Measurements from ENCODE around the gene PCDHGA6.
"Not testable (repeated sequence)": the region's sequence is repeated elsewhere in the genome, so short reads cannot be mapped to it uniquely, and the experiment has no call there.

The PCDHGA6 gene

GRCh38 chr5:141359790-141360426 is 13.8 kb upstream of the PCDHGA6 start, which contains the start of gene PCDHGB2:
PCDHGB2 (plus strand) TSS chr5:141359994; CDS start chr5:141360136, 142 bp downstream.
- DNase-seq (ENCODE audit: low read depth in 2 of 2): no peak

GRCh38 chr5:141360685-141361084 is 13.0 kb upstream of the PCDHGA6 start:
- DNase-seq (ENCODE audit: low read depth in 2 of 2): no peak

- no peak for DNase-seq (ENCODE audit: low read depth in 2 of 2)
Observed at GRCh38 chr5:141362719-141363118, 11.0 kb upstream of the PCDHGA6 start.

GRCh38 chr5:141363952-141364660 is 9.6 kb upstream of the PCDHGA6 start, which contains the start of gene PCDHGA5:
PCDHGA5 (plus strand) TSS chr5:141364162; CDS start chr5:141364331, 169 bp downstream.
- no peak for DNase-seq (ENCODE audit: low read depth in 2 of 2)

DNA sequence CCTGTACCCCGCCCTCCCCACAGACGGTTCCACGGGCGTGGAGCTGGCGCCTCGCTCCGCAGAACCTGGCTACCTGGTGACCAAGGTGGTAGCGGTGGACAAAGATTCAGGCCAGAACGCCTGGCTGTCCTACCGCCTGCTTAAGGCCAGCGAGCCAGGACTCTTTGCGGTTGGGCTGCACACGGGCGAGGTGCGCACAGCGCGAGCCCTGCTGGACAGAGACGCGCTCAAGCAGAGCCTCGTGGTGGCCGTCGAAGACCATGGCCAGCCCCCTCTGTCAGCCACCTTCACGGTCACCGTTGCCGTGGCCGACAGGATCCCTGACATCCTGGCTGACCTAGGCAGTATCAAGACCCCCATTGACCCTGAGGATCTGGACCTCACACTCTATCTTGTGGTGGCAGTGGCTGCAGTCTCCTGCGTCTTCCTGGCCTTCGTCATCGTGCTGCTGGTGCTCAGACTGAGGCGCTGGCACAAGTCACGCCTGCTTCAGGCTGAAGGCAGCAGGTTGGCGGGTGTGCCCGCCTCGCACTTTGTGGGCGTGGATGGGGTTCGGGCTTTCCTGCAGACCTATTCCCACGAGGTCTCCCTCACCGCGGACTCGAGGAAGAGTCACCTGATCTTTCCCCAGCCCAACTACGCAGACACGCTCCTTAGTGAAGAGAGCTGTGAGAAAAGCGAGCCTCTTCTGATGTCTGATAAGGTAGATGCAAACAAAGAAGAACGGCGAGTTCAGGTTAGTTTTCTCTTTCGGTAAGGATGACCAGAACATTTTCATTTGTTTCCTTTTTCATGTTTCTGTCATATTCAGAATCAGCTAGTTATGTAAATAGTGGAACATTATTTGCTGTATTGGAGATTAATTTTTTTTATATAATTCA is 7.4 kb upstream of the PCDHGA6 start:
- DNase-seq (ENCODE audit: low read depth in 2 of 2): no peak

DNA sequence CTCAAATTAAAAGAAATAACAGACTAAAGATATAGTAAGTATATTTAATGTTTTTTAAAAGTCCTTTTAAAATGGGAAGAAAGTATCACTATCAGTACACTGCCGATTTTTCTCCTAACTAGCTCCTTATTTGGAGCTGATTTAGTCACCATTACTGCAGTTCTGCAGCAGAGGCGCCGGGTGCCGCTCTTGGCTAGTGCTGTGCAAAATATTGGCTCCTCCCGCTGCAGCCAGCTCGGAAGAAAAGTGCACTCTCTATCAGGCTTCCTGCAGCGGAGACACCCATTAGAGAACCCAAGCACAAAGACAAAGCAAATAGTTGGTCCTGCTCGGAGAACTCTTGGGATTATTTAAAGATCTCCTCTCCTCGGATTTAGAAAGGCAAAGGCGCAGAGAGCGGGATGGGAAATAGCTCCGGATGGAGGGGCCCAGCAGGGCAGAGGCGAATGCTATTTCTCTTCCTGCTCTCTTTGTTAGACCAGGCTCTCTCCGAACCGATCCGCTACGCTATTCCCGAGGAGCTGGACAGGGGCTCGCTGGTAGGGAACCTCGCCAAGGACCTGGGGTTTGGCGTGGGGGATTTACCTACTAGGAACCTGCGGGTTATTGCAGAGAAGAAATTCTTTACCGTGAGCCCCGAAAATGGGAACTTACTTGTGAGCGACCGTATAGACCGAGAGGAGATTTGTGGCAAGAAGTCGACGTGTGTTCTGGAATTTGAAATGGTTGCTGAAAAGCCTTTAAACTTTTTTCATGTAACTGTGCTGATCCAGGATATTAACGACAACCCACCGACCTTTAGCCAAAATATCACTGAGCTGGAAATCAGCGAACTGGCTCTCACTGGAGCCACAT is 3.5 kb upstream of the PCDHGA6 start, which contains the start of gene PCDHGB3:
TSS of gene PCDHGB3 (plus strand) at position 249 of the 855 bp plus-strand sequence. CDS start at position 402, 153 bp downstream.
- DNase-seq (ENCODE audit: low read depth in 2 of 2): peak in 1 of 2 experiments; percentile 42

DNA sequence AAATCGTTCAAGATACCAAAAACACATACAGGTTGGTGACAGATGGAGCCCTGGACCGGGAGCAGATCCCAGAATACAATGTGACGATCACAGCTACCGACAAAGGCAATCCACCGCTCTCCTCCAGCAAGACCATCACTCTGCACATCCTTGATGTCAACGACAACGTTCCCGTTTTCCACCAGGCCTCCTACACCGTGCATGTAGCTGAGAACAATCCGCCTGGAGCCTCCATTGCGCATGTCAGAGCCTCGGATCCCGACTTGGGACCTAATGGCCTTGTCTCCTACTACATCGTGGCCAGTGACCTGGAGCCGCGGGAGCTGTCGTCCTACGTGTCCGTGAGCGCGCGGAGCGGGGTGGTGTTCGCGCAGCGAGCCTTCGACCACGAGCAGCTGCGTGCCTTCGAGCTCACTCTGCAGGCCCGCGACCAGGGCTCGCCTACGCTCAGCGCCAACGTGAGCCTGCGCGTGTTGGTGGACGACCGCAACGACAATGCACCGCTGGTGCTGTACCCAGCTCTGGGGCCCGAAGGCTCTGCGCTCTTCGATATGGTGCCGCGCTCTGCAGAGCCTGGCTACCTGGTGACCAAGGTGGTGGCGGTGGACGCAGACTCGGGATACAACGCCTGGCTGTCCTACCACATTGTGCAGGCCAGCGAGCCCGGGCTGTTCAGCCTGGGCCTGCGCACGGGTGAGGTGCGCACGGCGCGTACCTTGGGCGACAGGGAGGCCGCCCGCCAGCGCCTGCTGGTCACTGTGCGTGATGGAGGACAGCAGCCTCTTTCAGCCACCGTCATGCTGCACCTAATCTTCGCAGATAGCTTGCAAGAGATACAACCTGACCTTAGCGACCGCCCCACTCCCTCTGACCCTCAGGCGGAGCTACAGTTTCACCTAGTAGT is 1.9 kb upstream of the PCDHGA6 start:
- no peak for DNase-seq (ENCODE audit: low read depth in 2 of 2)

DNA sequence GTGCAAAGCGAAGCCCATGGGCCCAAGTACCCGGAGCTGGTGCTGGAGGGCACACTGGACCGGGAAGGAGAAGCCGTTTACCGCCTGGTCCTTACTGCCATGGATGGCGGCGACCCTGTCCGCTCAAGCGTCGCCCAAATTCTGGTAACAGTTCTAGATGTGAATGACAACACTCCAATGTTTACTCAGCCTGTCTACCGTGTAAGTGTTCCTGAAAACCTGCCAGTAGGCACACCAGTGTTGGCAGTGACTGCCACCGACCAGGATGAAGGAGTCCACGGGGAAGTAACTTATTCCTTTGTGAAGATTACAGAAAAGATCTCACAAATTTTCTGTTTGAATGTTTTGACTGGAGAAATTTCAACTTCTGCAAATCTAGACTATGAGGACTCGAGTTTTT is 936 bp downstream of the PCDHGA6 start:
- DNase-seq (ENCODE audit: low read depth in 2 of 2): no peak

- not testable (repeated sequence) for DNase-seq (ENCODE audit: low read depth in 2 of 2)
Observed at GRCh38 chr5:141375444-141376155, 1.9 kb downstream of the PCDHGA6 start.

DNA sequence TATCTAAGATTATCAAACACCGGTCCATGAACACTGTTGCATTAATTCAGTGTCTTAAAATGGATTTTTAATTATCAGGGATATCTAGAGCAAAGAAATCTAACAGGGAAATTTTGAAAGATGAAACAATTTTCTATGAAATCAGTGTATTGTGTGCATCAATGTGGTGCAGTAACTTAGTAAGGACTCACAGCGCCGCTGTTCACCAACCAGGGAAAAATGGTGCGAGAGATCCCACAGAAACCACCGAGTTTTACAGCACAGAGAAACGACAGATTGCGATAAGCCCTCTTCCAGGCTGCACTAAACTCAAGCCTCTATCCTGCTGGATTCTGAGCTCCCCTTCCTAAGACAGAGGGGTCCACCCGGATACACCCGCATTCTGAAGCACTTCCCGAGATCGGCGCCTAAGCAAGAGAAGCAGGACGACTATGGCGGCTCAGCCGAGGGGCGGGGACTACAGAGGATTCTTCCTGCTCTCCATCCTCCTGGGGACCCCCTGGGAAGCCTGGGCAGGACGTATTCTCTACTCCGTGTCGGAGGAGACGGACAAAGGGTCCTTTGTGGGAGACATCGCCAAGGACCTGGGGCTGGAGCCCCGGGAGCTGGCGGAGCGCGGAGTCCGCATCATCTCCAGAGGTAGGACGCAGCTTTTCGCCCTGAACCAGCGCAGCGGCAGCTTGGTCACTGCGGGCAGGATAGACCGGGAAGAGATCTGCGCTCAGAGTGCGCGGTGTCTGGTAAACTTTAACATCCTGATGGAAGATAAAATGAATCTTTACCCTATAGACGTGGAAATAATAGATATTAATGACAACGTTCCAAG is 9.0 kb downstream of the PCDHGA6 start, which contains the start of gene PCDHGA7:
TSS of gene PCDHGA7 (plus strand) at position 274 of the 826 bp plus-strand sequence. CDS start at position 432, 158 bp downstream.
- DNase-seq (ENCODE audit: low read depth in 2 of 2): no peak

DNA sequence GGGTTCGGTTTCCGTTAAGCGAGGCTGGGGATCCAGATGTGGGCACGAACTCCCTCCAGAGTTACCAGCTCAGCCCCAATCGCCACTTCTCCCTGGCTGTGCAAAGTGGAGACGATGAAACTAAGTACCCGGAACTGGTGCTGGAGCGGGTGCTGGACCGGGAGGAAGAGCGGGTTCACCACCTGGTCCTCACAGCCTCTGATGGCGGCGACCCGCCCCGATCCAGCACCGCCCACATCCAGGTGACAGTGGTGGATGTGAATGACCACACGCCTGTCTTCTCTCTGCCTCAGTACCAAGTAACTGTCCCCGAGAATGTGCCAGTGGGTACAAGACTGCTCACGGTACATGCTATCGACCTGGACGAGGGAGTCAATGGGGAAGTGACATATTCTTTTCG is 9.7 kb downstream of the PCDHGA6 start:
- no peak for DNase-seq (ENCODE audit: low read depth in 2 of 2)

GRCh38 chr5:141384471-141385267 is 11.0 kb downstream of the PCDHGA6 start:
- DNase-seq (ENCODE audit: low read depth in 2 of 2): no peak

DNA sequence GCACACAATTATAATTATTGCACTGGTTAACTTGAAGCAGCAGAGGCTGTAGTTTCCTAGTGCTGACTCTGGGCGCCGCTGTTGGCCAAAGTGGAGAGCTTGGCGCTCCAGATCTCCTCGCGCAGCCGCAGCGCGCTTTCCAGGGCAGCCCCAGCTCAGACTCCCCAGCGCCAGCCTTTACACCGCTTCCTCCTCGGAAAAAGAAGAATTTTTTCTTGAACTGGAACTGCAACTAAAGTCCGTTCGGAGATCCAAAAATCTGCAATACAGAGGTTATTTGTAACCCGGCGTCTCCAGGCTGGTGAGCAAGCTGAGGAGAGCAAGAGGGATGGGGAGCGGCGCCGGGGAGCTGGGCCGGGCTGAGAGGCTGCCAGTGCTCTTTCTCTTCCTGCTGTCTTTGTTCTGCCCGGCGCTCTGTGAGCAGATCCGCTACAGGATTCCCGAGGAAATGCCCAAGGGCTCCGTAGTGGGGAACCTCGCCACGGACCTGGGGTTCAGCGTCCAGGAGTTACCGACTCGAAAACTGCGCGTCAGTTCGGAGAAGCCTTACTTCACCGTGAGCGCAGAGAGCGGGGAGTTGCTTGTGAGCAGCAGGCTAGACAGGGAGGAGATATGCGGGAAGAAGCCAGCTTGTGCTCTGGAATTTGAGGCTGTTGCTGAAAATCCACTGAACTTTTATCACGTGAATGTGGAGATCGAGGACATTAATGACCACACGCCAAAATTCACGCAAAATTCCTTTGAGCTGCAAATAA is 14.0 kb downstream of the PCDHGA6 start, which contains the start of gene PCDHGB4:
TSS of gene PCDHGB4 (plus strand) at position 142 of the 755 bp plus-strand sequence. CDS start at position 329, 187 bp downstream.
- DNase-seq (ENCODE audit: low read depth in 2 of 2): not testable (repeated sequence)

GRCh38 chr5:141388661-141389060 is 15.0 kb downstream of the PCDHGA6 start:
- DNase-seq (ENCODE audit: low read depth in 2 of 2): no peak

DNA sequence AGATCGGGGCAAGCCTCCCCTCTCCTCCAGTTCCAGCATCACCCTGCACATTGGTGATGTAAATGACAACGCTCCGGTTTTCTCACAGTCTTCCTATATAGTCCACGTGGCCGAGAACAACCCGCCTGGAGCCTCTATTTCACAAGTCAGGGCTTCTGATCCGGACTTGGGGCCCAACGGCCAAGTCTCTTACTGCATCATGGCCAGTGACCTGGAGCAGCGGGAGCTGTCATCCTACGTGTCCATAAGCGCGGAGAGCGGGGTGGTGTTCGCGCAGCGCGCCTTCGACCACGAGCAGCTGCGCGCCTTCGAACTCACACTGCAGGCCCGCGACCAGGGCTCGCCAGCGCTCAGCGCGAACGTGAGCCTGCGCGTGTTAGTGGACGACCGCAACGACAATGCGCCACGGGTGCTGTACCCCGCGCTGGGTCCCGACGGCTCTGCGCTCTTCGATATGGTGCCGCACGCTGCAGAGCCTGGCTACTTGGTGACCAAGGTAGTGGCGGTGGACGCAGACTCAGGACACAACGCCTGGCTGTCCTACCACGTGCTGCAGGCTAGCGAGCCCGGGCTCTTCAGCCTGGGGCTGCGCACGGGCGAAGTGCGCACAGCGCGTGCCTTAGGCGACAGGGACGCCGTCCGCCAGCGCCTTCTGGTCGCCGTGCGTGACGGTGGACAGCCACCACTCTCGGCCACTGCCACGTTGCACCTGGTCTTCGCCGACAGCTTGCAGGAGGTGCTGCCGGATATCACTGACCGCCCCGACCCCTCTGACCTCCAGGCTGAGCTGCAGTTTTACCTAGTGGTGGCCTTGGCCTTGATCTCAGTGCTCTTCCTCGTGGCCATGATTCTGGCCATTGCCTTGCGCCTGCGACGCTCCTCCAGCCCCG is 15.7 kb downstream of the PCDHGA6 start:
- DNase-seq (ENCODE audit: low read depth in 2 of 2): no peak
